Left renal cortex interstitium (tissue), 4 donors: ENCODE data around the gene ADPRS. TPM values are rescaled to one million over a fixed set of nuclear protein-coding genes. Genes with fewer than 3 reads are reported as not detected.

Experiments used
- DNase-seq, 4 donors: peaks; one replicate each; pipeline ENCODE4 v3.0.0-alpha.2; 2013; ENCODE audit warnings: low read depth in 4 of 4, low spot score in 2 of 4, missing footprints in 1 of 4
- polyA plus RNA-seq, 4 donors: library from polyadenylated mRNA; unstranded; fragments of 120-200 nt; gene quantifications; one replicate each; pipeline ENCODE4 v1.2.1, GENCODE V29; 2013; ENCODE audit not compliant: insufficient read length in 4 of 4

The ADPRS gene
- polyA plus RNA-seq, 4 donors, result 31.2 to 38.3 (median 33.4) TPM

DNA sequence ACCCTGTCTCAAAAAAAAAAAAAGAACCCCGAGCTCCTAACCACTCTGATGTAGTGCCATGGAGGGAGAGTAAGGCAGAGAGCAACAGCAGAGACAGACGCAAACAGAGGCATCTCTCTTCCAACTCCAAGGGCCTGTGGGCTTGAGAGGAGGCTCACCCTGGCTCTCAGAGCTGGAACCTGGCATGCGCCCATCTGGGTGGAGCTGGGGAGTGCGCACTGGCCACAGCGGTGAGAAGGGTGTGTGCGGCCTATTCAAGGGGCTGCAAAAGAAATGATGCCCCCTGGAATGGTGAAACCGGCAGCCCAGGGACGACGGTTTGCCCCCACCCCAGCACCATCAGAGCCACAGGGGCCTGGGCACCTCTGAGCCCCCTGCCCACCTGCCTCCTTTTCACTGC lies 18.7 kb downstream of the ADPRS start:
- no peak for DNase-seq

DNA sequence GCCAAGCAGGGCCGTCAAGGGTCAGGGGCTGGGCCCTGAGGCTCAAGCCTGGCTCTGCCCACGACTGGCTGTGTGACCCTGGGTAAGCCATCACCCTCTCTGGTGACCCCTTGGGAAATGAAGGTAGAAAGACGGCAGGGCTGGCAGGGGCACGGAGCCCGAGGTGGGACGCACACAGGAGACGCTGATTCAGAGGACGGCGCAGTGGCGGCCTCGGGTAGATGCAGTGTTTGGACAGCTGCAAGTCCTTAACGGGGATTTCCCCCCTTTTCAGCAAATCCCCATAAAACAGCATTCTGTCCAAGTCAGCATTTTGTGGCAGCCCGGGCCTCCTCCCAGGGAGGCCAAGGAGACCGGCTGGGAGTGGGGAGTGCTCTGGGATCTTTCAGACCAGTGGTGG lies 19.6 kb downstream of the ADPRS start:
- DNase-seq, result no peak

DNA sequence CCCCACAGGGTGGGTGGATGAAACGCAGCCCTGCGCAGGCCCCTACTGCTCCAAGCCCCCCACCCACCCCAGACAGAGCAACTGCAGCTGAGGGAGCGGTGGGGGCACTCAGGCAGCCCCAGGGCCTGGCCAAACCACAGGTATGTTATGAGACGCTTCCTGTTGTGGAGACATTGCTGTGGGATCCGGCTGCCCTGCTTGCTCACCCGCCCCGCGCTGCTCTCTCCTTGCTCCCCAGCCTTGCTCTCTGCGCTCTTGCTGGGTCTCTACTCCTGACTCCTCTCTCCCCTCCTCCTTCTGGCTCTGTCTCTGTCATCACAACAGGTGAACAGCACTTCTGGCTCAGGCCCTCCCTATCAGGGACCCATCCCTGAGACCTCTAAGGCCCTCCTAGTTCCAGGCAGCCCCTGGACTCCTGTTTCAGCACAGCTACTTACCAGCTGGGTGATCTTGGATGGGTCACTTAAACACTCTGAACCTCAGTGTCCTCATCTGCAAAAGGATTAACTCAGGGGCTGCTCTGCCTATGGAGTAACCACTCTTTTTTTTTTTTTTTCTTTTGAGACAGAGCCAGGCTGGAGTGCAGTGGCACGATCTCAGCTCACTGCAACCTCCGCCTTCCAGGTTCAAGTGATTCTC lies 20.5 kb downstream of the ADPRS start:
- DNase-seq, result no peak

DNA sequence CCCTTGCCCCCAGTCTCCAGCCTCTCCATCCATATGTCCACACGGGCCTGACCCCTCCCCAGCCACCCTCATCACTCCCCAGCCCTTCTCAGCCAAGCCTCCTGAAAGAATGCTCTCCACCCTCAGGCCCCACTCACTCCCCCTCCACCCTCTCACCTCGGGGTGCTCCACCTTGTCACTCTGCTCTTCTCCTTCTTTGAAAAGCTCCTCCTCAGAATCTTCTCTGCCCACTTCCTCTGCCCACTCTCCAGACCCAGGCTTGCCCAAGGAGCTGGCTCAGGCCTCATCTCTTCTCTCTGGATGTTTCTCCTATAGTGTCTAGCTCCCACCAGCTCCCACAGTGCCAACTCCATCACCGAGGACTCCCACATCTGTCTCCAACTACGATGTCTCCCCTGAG lies 22.5 kb downstream of the ADPRS start:
- no peak for DNase-seq

DNA sequence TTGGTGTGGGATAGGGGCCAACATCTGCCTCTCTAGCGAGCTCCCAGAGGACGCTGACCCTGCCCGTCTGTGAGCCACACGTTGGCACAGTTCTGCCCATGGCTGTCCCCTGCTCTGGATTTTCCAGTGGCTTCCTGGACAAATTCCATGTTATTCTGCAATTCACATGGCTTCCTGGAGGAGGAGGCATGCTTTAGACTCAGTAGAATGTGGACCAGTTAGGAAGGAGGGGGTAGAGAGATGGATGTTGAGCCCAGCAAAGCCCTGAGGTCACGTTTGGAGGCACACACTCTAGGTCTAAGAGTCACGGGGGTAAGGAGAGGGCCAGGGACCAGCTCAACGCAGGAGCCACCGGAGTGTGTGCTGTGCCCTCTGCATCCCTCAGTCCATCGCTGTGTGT lies 24.1 kb downstream of the ADPRS start:
- DNase-seq, result no peak

DNA sequence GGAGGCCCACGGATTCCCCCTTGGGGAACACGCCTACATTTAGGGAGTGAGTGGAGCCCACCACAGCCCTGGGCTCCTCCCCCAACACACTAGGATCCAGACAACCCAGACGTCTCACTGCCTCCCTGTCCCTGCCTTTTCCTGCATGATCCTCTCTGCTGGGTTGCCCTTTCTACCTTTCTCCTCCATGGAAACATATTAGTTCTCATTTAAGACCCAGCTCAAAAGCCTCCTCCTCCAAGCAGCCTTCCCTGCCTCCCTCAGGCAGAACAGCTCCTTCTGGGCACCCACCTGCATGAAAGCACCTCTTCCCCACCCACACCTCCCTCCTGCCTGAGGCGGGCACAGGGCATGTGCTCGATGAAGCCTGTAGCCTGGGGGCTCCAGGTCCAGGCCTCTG lies 25.7 kb downstream of the ADPRS start:
- DNase-seq, result no peak

- no peak for DNase-seq
These were observed 26.5 kb downstream of the ADPRS start for GRCh38 chr1:36115200-36115669.

- DNase-seq, result no peak
These were observed 27.2 kb downstream of the ADPRS start for GRCh38 chr1:36115931-36116330.

GRCh38 chr1:36116901-36117300 lies 28.2 kb downstream of the ADPRS start:
- no peak for DNase-seq

DNA sequence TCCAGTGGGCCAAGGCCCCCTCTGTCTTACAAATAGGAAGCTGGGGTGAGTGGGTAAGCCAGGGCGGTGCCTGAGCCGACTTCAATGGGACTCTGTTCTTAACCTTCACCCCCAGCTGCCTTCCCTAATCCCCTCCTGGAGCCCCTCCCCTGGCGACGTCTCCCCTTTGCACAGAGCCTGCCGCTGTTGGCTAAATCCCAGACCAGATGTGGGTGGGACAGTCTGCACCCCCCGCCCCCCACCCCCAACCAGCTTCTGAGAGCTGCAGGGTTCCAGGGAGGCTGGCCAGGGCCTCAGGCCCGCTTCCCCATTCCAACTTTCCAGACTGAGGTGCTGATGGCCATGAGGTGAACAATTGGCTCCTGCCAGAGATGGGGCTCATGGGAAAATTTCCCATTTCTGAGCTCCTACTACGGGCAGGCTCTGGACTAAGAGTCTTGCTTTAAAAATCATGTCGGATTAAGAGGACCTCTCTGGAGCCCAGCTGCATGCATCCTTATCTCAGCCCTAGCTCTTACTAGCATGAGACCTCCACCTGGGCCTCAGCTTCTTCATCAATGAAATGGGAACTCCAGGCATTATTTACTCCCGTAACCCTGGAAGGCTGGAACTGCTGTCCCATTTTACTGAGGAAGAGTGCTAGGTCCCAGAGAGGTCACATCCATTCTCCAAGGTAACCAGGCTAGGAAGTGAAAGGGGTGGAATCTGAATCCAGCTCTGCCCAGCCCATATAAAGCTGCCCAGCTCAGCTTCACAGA lies 29.9 kb downstream of the ADPRS start:
- no peak for DNase-seq

- DNase-seq, result no peak
These were observed 30.8 kb downstream of the ADPRS start for GRCh38 chr1:36119456-36119855.

- no peak for DNase-seq
These were observed 33.7 kb downstream of the ADPRS start for GRCh38 chr1:36122062-36123030.

DNA sequence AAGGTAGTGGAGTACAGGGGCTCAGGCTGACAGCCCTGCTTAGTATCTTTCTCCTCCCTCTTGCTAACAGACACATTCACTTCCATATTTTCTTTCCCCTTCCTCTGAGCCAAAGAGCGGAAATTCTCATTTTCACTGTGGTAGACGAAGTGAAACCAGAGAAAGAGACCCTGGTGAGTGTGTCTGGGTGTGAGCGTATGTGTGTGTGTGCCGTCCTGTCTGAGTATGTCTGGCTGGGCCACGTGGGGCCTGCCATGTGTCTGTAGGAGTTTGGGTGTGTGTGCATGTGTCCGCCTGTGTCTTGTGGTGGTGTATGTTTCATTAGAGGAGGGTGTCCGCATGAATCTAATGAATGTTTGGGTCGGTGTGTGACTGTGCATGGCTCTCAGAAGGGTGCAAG lies 34.7 kb downstream of the ADPRS start:
- DNase-seq, result no peak

GRCh38 chr1:36124404-36125128 lies 35.9 kb downstream of the ADPRS start:
- no peak for DNase-seq

DNA sequence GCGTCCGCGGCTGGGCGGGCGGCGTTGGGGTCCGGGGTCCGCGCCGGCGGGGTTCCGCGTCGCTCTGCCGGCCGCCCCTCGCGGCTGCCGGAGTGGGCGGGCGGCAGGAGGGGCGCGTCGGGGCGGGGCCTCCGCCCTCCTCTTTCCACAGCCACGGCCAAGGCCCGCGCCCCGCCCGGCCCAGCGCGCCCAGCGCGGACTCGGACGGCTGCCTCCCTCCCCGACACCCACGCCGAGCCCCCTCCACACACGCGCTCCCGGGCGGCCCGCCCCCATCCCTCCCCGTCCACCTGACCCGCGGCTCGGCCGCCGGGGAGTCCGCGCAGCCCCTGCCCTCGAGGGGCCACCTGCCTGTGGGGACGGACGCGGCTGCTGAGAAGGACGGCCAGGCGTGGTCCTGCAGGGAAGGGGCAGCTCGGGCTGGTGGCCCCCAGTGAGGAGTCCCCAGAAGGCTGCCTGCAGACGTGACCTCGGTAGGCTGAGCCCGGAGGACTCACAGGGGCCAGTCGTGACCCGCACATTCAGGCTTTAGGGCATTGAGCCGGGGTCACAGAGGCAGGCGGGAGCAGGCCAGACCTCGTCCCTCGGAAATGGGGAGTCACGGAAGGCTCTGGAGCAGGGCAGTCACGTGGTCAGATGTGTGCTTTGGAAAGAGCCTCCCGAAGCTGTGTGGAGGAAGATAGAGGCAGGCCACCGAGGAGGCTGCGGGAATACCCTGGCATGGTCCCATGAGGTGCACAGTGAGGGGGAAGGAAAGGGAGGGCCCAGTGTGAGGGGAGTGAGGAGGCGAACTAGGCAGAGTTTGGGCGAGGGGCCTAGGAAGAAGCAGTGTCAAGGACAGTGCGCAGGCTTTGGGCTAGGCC lies 36.7 kb downstream of the ADPRS start, which contains the start of gene COL8A2:
TSS of gene COL8A2 (minus strand) at position 94 of the 863 bp plus-strand sequence. CDS start 24,980 bp downstream, outside the sequence.
- DNase-seq, result no peak

- no peak for DNase-seq
These were observed 37.5 kb downstream of the ADPRS start for GRCh38 chr1:36126005-36126716.

DNA sequence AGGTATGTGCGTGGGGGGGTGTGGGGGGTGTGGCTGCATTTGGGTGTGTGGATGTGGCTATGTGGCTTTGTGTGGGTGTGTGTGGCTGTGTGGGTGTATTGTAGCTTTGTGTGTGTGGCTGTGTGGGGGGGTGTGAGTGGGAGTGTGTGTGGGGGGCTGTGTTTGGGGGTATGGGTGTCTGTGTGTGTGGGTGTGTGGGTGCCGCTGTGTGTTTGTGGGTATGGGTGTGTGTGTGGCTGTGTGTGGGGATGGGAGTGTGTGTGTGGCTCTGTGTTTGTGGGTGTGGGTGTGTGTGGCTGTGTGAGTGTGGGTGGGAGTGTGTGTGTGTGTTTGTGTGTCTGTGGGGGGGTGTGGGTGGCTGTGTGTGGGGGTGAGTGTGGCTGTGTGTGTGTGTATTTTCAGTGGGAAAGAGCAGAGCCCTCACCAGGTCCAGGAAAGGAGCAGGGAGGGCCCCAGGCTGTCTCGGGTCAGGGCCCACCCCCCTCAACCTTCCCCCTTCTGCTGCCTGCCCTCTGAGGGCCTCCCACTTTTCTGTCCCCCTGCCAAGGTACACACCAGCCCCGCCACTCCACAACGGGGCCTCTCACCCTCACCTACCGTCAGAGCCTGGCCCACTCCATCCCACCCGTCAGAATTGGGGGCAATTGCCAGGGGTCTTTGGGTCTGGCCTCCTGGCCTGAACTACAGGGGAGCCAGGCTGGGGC lies 38.3 kb downstream of the ADPRS start:
- DNase-seq, result no peak
